NCI-H1092 (cell line): ENCODE results near the gene ZNF764.
"Not testable (repeated sequence)": the region's sequence is repeated elsewhere in the genome, so short reads cannot be mapped to it uniquely, and the experiment has no call there.

Source experiments
- DNase-seq: peaks from one replicate; lab custom pipeline; 2025; lab: John Stamatoyannopoulos, UW

The ZNF764 gene

GRCh38 chr16:30548416-30549253 is 9.5 kb downstream of the ZNF764 start:
- DNase-seq = no peak

GRCh38 chr16:30546115-30546514 is 12.1 kb downstream of the ZNF764 start:
- no peak for DNase-seq

GRCh38 chr16:30543067-30543466 is 15.1 kb downstream of the ZNF764 start:
- no peak for DNase-seq

GRCh38 chr16:30541502-30542329 is 16.5 kb downstream of the ZNF764 start:
- DNase-seq = no peak

GRCh38 chr16:30540916-30541464 is 17.2 kb downstream of the ZNF764 start:
- not testable (repeated sequence) for DNase-seq

- DNase-seq = not testable (repeated sequence)
Observed at GRCh38 chr16:30539986-30540526, 18.1 kb downstream of the ZNF764 start.

GRCh38 chr16:30539000-30539964 is 18.9 kb downstream of the ZNF764 start:
- DNase-seq = no peak

- DNase-seq = not testable (repeated sequence)
Observed at GRCh38 chr16:30536391-30537024, 21.7 kb downstream of the ZNF764 start.

- peak; percentile 72 for DNase-seq
Observed at GRCh38 chr16:30535777-30536190, 22.4 kb downstream of the ZNF764 start.

- no peak for DNase-seq
Observed at GRCh38 chr16:30535106-30535776, 22.9 kb downstream of the ZNF764 start.

- DNase-seq = peak; percentile 85
Observed at GRCh38 chr16:30534368-30535105, 23.6 kb downstream of the ZNF764 start, which contains the start of gene ZNF747. Gene ZNF747, minus strand, starts transcription at chr16:30534858. Its CDS starts 179 bp downstream, at chr16:30534679.

- DNase-seq = no peak
Observed at GRCh38 chr16:30533748-30534367, 24.3 kb downstream of the ZNF764 start.

GRCh38 chr16:30533146-30533522 is 25.0 kb downstream of the ZNF764 start:
- no peak for DNase-seq

- DNase-seq = no peak
Observed at GRCh38 chr16:30532285-30533145, 25.7 kb downstream of the ZNF764 start.

GRCh38 chr16:30530163-30531037 is 27.8 kb downstream of the ZNF764 start:
- no peak for DNase-seq

- DNase-seq = no peak
Observed at GRCh38 chr16:30528799-30529457, 29.2 kb downstream of the ZNF764 start.
